ENCODE results near the gene SENP6.
"Not testable (repeated sequence)": the region's sequence is repeated elsewhere in the genome, so short reads cannot be mapped to it uniquely, and the experiment has no call there.

SENP6 gene

DNA sequence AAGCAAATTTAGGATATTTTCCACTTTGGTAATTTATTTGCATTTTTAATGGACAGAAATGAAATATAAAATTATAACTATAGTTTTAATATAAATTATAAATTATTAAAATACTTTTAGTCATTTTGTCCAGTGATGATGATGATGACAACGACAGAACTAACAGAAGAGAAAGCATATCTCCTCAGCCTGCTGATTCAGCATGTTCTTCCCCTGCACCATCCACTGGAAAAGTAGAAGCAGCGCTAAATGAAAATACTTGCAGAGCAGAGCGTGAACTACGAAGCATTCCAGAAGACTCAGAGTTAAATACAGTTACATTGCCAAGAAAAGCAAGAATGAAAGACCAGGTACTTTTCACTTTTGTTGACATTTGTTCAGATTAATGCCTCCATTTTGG, 64.9 kb downstream of the SENP6 start:
- DNase-seq, result no peak

DNA sequence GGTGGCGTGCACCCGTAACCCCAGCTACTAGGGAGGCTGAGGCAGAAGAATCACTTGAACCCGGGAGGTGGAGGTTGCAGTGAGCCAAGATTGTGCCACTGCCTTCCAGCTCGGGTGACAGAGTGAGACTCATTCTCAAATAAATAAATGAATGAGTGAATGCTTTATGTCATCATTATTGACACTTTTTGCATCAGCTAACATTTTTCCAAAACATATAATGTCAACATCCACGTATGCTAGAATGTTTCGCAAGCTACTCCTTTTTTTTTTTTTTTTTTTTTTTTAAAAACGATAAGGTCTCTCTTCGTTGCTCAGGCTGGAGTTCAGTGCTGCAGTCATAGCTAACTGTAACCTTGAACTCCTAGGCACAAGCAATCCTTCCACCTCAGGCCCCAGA, 72.2 kb downstream of the SENP6 start:
- DNase-seq, result no peak

DNA sequence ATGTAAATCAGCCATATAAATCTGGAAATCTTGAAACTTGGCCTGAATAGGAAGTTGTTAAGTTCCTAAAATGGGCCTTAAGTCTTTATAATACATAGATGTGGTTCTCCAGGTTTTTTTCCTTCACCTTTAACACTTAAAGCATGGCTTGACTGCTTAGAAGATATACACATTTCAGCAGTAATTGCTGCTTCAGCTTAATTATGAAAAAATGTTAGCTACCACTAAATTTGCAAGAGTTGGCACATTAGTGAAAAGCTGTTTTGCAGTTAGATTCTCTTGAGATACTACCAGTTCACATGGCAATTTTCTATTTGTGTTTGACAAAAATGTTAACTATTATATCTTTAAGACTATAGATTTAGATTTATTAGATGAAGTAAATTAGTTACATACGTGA, 74.7 kb downstream of the SENP6 start:
- DNase-seq, result no peak

DNA sequence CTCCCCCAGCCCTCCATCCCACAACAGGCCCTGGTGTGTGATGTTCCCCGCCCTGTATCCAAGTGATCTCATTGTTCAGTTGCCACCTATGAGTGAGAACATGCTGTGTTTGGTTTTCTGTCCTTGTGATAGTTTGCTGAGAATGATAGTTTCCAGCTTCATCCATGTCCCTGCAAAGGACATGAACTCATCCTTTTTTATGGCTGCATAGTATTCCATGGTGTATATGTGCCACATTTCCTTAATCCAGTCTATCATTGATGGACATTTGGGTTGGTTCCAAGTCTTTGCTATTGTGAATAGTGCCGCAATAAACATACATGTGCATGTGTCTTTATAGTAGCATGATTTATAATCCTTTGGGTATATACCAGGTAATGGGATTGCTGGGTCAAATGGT, 80.9 kb downstream of the SENP6 start:
- not testable (repeated sequence) for DNase-seq

DNA sequence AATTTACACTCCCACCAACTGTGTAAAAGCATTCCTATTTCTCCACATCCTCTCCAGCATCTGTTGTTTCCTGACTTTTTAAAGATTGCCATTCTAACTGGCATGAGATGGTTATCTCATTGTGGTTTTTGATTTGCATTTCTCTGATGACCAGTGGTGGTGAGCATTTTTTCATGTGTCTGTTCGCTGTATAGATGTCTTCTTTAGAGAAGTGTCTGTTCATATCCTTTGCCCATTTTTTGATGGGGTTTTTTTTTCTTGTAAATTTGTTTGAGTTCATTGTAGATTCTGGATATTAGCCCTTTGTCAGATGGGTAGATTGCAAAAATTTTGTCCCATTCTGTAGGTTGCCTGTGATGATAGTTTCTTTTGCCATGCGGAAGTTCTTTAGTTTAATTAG, 81.3 kb downstream of the SENP6 start:
- DNase-seq, result not testable (repeated sequence)

DNA sequence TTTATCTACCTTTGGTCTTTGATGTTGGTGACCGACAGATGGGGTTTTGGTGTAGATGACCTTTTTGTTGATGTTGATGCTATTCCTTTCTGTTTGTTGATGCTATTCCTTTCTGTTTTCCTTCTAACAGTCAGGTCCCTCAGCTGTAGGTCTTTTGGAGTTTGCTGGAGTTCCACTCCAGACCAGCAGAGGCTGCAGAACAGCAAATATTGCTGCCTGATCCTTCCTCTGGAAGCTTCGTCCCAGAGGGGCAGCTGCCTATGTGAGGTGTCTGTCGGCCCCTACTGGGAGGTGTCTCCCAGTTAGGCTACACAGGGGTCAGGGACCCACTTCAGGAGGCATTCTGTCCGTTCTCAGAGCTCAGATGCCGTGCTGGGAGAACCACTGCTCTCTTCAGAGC, 85.9 kb downstream of the SENP6 start:
- DNase-seq, result not testable (repeated sequence)

DNA sequence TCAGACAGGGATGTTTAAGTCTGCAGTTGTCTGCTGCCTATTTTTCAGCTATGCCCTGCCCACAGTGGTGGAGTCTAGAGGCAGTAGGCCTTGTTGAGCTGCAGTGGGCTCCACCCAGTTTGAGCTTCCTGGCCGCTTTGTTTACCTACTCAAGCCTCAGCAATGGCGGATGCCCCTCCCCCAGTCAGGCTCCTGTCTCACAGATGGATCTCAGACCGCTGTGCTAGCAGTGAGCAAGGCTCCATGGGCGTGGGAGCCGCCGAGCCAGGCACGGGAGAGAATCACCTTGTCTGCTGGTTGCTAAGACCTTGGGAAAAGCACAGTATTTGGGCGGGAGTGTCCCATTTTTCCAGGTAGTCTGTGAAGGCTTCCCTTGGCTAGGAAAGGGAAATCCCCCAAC, 86.3 kb downstream of the SENP6 start:
- DNase-seq, result not testable (repeated sequence)

DNA sequence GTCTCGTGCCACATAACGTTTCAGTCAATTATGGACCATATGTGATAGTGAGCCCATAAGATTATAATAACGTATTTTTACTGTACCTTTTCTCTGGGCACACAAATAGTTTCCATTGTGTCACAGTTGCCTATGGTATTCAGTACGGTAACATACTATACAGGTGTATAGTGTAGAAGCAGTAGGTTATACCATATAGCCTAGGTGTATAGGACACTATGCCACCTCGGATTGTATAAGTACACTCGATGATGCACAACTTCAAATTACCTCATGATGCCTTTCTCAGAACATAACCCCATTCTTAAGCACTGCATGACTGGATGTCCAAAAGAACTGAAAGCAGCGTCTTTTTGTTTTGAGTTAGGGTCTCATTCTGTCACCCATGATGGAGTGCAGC, 87.9 kb downstream of the SENP6 start:
- no peak for DNase-seq

DNA sequence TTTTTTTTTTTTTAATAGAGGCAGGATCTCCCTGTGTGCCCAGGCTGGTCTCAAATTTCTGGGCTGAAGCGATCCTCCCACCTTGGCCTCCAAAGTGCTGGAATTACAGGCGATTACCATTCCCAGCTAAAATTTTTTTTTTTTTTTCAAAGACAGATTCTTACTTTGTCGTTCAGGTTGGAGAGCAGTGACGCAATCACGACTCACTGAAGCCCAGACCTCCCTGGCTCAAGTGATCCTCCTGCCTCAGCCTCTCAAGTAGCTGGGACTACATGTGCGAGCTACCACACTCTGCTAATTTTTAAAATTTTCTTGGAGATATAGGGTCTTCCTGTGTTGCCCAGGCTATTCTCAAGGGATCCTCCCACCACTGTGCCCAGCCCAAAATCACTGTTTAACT, 89.3 kb downstream of the SENP6 start:
- no peak for DNase-seq

DNA sequence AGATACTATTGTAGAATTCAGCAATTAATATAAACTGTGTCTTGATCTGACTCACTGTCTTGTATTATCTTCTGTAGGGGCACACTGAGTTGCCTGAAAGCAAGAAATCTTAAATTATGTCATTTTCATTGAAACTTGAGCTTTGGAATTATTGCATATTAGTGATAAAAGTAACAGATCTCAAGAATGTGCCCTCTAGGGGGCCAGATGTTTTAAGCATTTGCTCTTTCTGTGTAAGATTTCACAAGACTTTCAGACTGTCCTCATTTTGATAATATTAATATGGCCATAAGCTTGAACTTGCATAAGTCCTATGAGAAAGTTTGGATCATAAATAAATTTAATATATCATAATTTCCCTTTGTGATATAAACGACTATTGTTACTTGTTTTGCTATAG, 91.9 kb downstream of the SENP6 start:
- no peak for DNase-seq

DNA sequence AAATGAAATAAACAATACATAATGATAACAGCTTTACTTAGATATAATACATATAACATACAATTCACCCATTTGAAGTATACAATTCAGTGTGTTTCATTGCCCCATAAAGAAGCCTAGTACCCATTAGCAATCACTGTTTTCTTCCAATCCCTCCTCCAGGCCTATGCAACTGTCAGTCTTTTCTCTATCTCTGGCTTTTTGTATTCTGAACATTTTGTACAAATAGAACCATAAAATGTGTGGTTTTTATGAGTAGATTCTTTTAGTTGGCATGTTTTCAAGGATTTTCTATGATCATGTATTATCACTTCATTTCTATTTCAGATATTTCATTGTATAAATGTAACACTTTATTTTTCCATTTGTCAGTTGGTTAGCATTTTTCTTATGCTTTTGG, 92.7 kb downstream of the SENP6 start:
- DNase-seq, result no peak

DNA sequence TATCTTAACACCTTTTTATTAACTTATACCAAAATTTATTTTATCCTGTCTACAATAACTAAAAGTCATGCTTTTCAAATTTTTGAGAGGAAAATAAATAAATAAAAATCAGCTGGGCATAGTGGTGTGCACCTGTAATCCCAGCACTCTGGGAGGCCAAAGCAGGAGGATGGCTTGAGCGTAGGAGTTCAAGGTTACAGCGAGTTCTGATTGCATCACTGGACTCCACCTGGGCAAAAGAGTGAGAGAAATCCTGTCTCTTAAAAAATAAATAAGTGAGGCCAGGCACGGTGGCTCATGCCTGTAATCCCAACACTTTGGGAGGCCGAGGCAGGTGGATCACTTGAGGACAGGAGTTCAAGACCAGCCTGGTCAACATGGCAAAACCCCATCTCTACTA, 106.7 kb downstream of the SENP6 start:
- not testable (repeated sequence) for DNase-seq

DNA sequence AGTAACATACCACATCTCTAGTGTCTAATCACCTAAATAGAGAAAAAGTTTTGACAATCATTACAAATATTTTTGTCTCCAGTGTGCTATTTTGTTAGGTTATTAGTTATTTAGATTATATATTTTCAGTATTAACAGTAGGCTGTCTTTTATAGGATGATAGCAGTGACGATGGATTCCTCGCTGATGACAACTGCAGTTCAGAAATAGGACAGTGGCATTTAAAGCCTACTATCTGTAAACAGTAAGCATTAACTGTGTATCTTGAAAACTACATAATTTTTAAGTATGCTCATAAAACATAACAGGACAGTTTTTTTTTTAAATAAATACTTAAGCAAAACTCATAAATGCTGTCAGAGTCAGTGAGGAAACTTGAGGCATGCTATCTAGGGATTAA, 109.5 kb downstream of the SENP6 start:
- DNase-seq, result no peak

DNA sequence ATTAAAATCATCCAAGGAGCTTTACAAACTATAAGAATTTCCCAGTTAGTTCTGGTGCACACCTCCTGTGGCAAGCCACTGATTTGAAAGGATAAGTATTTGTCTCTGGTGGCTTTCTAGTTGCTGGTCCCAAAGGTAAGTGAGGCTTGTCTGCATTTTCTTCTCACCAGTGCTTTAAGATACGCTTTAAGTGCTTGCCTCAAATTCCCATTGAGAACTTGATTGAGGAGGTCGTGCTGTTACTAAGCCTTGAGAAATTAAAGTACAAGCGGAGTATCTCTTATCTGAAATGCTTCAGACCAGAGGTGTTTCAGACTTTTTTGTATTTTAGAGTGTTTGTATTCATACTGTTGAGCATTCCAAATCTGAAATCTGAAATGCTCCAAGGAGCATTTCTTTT, 117.5 kb downstream of the SENP6 start:
- DNase-seq, result no peak

DNA sequence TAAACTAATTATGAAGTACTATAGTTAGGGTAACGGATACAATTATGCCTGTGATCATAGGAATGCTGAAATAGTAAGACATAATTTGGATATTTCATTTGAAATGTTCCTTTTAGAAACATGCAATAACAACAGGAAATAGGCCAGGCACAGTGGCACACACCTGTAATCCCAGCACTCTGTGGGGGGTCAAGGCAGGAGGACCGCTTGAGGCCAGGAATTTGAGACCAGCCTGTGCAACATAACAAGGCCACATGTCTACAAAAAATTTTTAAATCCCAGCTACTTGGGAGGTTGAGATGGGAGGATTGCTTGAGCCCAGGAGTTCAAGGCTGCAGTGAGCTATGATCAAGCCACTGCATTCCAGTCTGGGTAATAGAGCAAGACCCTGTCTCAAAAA, 121.7 kb downstream of the SENP6 start:
- DNase-seq, result no peak

DNA sequence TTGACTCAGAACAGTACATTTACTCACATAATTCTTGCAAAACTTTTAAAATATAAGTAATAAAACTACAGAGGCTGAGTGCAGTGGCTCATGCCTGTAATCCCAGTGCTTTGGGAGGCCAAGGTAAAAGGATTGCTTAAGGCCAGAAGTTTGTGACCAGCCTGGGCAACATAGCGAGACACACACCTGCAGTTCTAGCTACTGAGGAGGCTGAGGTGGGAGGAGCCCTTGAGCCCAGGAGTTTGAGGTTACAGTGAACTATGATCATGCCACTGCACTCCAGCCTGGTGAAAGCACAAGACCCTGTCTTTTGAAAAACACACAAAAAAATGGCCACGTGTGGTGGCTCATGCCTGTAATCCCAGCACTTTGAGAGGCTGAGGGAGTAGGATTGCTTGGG, 125.5 kb downstream of the SENP6 start:
- DNase-seq, result no peak

DNA sequence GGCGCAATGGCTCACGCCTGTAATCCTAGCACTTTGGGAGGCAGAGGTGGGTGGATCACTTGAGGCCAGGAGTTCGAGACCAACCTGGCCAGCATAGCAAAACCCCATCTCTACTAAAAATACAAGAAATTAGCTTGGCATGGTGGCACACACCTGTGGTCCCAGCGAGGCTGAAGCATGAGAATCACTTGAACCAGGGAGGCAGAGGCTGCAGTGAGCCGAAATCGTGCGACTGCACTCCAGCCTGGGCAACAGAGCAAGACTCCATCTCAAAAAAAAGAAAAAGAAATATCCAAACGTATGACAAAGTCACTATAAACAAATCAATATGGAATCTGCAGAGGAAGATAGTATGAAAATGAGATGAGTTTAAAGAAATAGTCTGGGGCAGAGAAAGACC, 129.3 kb downstream of the SENP6 start:
- DNase-seq, result not testable (repeated sequence)

DNA sequence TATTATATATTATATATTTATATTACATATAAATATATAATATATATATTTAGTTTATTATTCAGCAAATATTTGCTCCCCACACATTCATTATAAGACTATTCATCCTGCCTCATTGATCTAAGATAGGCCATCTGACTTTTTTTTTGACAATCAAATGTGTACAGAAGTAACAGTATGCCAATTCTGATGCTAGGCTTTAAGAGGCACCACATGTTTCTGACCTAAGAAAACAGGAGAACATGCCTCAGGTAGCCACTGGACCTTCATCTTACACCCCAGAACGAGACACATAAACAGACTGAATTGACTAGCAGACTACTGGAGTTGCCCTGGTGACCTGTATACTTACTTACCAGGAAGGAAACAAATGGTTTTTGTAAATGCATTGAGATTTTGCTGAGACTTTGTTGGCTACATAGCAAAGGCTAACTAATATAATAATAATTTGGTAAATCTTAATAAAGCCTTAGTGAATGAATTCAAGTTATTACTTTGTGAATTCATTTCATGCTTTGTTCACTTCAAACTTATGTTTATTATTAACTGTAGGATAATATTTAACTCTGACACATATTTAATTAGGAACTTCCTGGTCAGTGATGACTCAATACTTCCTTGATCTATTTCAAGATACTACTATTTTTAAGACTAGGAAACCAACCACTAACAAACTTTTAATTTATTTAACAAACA, 134.0 kb downstream of the SENP6 start:
- DNase-seq, result no peak

DNA sequence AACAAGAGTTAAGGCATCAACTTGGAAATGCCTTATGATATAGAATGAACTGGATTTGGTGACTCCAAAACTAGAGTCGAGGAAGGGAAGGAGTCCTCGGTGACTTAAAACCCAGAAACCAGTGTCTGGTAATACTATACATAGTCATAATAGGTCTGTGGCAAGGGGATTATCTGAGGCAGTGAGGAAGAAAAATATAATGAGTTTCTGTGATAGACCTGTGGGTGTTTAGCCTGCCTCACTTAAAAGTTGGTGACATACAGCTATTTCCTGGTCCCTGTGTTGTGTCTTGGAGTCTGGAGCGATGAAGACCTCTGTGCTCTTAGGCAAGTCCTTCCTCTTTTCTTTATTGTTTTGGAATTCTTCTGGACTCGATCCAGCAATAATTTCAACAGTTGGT, 142.3 kb downstream of the SENP6 start:
- DNase-seq, result no peak

DNA sequence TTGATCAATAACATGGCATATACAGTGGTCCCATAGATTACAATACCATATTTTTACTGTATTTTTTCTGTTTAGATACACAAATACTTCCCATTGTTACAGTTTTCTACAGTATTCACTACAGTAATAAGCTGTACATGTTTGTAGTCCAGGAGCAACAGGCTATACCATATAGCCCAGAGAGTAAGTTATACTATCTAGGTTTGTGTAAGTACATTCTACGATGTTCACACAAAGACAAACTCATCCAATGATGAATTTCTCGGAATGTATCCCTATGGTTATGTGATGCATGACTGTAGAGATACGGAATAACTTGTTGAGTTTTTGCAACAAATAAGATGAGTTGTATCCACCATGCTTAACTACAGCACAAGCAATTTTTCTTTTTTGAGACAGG, 143.7 kb downstream of the SENP6 start:
- no peak for DNase-seq

DNA sequence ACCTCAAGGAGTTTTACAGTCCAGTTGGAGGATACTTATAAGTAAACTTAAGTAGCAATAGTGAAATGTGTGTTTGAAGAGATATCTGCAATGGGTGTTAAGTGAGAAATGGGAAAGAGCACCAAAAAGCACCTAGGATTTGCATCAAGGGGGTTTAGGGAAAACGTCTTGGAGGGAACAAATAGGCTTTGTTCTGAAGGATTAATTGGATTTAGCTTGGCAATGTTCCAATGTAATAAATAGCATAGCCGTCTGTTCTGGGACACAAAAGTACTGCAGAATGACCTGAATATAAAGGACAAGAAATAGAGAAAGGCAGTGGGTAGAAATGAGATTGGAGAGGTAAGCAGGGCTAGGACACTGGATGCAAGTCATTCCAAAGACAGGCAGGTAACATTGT, 144.5 kb downstream of the SENP6 start:
- DNase-seq, result no peak

DNA sequence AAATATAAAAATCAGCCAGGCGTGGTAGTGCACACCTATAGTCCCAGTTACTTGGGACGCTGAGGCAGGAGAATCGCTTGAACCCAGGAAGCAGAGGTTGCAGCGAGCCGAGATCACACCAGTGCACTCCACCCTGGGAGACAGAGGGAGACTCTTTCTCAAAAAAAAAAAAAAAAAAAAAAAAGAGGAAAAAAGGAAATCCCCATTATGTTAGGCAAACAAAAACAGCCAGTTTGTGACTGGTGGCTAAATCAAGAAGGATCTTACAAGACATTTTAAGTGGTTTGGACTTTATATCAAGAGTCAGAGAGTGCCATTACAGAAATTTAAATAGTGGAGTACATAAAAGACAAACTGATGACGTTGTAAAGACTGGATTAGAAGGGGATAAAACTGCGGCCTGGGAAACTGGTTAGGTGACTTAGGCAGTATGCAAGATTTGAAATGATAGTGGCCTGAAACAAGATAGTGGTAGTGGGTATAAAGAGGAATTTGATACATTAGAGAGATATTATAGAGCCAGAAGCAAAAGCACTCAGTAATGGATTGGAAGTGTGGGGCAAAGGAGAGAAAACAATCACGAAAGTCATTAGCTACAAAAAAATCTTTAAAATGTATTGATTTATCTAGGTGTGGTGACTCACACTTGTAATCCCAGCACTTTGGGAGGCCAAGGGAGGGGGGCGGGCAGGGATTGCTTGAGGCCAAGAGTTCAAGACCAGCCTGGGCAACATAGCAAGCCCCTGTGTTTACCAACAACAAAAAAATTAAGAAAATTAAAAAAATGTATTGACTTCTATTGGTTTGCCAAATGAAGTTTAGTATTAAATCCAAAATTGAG, 145.7 kb downstream of the SENP6 start:
- DNase-seq, result no peak

DNA sequence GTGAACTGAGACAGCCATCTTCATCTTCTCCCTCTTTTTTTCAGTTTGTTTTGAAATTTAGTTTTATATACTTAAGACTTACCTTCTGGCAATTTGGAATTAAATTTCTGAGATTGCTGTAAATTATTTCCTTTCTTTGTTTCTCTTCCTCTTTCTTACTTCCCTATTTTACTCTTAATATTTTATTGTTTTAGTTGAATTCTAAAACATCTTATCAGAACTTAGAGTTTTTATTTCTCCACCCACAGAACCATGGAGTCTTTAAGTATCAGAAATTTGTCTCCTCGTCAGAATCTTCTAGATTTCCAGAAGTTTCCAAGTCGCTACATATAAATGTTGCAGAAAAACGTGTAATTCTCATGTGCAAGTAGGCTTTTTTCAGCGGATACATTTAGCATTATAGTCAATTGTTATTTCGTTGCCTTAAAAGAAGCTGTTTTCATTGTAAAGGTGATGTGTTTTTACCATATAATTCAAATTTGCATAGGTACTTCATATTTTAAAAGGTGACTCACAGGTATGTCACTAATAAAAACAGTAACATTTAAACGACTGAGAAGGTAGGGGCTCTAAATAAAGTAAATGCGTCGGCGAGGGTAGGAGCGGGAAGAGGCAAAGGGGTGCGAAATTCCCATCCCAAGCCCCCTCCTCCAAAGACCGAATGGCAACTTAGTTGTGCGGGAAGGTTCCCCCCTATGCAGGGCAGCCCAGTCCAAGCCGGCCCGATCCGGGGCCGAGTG, 146.5 kb downstream of the SENP6 start:
- no peak for DNase-seq

Measured in activated CD4-positive, alpha-beta T cell treated with anti-CD3 and anti-CD28 coated beads for 48 hours (primary cell).